Coronary artery (tissue), 2 donors: ENCODE results near the gene SLTM.

Source experiments
- DNase-seq: peaks from one replicate; pipeline ENCODE4 v3.0.0-alpha.2; 2017; ENCODE audit warnings: low spot score
- H3K27ac ChIP-seq, 2 donors: fragments of 200-600 bp; sonication (generic); one replicate each; pipeline ENCODE4 v1.5.1; 2016 to 2019
- H3K4me3 ChIP-seq: fragments of 200-600 bp; sonication (generic); 2 replicates; pipeline ENCODE4 v1.5.1; 2016; ENCODE audit warnings: mild to moderate bottlenecking, moderate library complexity
- TF ChIP-seq, protein P1 (sequence below): fragments of 200-600 bp; sonication (generic); IDR thresholded peaks from one replicate; pipeline ENCODE4 v1.5.1; 2019; ENCODE audit warnings: antibody characterized with exemption

Gene SLTM

DNA sequence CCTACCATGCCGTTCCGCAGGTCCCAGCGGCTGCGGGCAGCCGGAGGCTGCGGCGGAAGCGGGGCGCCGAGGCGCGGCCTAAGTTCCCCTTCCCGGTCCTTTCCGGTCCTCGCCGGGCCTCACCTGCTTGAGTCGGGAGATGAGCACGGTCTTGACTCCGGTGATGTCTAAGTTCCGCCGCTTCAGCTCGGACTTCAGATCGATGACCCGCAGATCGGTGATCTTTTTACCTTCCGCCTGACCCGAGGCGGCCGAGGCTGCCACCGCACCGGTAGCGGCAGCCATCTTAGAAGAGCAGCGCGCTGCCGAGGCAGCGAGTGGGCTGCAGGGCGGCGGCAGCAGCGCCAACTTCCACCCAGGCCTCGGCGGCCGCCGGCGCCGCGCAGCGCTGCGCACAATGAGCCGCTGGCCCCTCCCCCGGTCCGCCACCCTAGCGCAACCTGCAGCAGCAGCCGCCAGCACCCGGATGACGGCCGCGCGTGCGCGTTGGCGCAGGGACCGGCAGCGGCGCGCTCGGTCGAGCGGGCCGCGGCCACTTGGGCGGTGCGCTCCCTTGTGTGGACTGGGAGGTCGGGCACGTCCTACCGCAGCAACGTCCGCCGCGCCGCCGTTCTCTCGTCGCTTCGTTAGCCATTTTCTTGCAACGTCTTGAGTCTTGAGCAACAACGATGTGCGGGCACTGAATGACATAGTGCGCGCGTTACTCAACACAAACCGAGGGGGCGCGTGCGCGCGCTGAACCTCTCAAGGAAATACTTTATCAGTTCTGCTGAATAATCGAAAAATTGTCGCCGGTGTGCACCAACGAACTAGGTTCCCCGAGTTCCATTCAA, at the start of gene SLTM:
TSS of gene SLTM (minus strand) at position 399 of the 833 bp plus-strand sequence. CDS start at position 285, 114 bp downstream.
- Histone ChIP-seq H3K4me3 (peak within 1 kb of the TSS; percentile 97), H3K27ac (peak within 1 kb of the TSS; percentile 98 to 99)
- TF ChIP-seq, protein P1, sequence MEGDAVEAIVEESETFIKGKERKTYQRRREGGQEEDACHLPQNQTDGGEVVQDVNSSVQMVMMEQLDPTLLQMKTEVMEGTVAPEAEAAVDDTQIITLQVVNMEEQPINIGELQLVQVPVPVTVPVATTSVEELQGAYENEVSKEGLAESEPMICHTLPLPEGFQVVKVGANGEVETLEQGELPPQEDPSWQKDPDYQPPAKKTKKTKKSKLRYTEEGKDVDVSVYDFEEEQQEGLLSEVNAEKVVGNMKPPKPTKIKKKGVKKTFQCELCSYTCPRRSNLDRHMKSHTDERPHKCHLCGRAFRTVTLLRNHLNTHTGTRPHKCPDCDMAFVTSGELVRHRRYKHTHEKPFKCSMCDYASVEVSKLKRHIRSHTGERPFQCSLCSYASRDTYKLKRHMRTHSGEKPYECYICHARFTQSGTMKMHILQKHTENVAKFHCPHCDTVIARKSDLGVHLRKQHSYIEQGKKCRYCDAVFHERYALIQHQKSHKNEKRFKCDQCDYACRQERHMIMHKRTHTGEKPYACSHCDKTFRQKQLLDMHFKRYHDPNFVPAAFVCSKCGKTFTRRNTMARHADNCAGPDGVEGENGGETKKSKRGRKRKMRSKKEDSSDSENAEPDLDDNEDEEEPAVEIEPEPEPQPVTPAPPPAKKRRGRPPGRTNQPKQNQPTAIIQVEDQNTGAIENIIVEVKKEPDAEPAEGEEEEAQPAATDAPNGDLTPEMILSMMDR: peak; percentile 13
- peak; percentile 97 for DNase-seq

DNA sequence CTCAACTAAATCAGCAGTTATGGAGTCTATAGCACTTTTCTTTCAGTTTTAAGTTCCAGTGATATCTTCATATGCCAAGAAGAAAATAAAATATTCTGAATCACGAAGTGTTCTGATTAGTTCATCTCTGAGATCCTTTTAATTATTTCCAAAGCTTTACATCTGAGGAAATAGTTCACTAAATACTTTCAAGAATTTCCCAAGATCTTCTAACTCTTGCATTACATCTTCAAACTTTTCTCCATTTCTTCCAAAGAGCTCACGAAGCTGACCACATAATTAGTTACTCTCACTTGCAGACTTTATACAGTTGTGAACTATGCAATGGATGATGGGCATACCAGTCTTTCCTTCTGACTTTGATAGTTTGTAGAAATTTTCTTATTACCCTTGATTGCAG, 49.8 kb upstream of the SLTM start:
- Histone ChIP-seq H3K4me3 (no peak overlapping the region), H3K27ac (no peak overlapping the region)
- TF ChIP-seq, protein P1: no peak
- DNase-seq: no peak

DNA sequence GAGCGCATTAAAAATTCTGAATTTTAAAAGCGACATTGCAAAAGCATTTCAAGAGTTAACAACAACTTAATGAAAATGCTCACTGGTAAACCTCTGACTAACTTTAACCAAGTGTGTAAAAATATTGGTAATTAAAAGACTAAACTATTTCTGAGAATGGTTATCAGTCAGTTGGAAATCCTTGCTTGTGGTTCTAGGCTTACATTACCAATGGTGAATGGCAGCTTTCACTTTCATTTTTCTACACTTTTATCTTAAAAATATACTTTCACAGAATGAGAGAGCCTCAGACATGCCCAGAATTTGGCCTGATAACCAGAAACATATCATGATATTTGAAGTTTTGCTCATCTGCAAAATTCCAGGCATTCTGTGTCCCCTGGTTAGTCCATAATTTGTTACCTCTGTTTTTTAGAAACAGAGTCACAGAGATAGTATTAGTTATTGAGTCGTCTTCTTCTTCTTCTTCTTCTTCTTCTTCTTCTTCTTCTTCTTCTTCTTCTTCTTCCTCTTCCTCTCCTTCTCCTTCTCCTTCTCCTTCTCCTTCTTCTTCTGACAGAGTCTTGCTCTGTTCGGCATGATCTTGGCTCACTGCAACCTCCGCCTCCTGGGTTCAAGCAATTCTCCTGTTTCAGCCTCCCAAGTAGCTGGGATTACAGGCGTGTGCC, 48.5 kb upstream of the SLTM start:
- Histone ChIP-seq H3K4me3 (no peak overlapping the region), H3K27ac (no peak overlapping the region)
- TF ChIP-seq, protein P1: no peak
- no peak for DNase-seq

DNA sequence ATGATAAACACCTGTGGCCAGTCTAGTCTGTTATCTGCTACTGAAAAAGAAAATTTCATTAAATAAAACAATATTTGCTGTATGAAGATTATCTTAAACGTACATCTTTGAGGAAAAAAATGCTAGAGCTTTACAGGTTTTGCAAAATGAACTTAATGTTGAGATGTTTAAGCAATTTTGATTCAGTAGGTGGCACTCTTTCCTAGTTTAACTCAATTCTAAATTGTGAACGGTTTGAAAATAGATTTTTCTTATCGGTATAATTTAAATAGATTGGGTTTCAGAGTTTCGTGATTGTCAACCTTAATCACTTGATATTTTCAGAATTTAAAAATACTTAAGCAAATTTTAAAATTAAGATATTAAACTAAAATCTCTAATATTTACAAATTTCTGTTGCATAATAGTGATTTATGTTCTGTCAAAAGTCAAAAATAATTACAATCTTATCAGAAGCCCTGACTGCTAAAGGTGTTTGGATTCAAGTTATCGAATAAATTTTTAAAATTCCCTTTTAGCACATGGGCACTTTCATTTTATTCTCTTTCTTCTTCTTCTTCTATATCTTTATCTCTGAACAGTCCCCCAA, 47.0 kb upstream of the SLTM start:
- H3K4me3 ChIP-seq: no peak overlapping the region
- DNase-seq: no peak
- H3K27ac ChIP-seq: no peak overlapping the region
- TF ChIP-seq, protein P1: peak; percentile 39

DNA sequence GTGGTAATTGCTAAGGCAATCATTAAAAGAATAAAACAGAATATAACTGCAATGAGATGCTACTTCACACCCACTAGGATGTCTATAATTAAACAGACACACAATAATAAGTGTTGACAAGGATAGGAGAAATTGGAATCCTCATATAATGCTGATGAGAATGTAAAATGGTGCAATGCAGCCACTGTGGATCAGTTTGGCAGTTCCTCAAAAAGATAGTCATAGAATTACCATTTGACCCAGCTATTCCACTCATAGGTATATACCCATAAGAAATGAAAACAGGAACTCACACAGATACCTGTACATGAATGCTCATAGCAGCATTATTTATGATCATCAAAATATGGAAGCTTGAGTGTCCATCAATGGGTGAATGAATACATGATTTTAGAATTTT, 44.4 kb upstream of the SLTM start:
- TF ChIP-seq, protein P1: no peak
- Histone ChIP-seq H3K27ac (no peak overlapping the region), H3K4me3 (no peak overlapping the region)
- no peak for DNase-seq

DNA sequence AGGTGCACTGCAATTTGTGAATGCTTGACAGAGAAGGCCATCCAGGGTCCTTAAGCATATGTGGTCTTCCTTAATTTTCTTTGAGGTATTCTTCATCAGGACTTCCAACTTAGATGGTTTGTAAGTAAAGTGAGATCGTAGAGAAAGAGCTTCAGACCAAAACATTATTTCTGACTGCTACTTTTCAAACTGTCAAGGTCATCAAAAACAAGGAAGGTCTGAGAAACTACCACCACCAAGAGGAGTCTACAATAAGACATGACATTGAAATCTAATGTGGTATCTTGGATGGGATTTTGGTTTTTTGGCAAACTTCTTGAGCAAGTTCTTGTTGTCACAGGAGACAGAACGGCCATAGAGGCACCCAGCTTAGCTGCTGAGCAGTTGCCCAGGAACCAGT, 34.0 kb upstream of the SLTM start:
- DNase-seq: no peak
- H3K27ac ChIP-seq: no peak overlapping the region
- TF ChIP-seq, protein P1: no peak
- H3K4me3 ChIP-seq: no peak overlapping the region
